K562 (cell line): ENCODE measurements around the gene NUP205. TPM values are rescaled to one million over a fixed set of nuclear protein-coding genes. Genes with fewer than 3 reads are reported as not detected.
A peak's percentile ranks its signal among the peaks of the same experiment; 100 is the strongest.

Source experiments
- CHD4 ChIP-seq: fragments of 200-600 bp; sonication (generic); IDR thresholded peaks from 3 replicates; pipeline ENCODE4 v1.6.1; 2012; ENCODE audit warnings: low read depth, mild to moderate bottlenecking, mixed read lengths, low read length, inconsistent platforms; ENCODE audit not compliant: insufficient read depth, insufficient replicate concordance, poor library complexity, severe bottlenecking
- CHD7 ChIP-seq: fragments of 200-600 bp; sonication (generic); IDR thresholded peaks from one replicate; pipeline ENCODE4 v1.6.1; 2012; ENCODE audit warnings: mild to moderate bottlenecking, low read depth, low read length, inconsistent platforms
- HMGXB4 ChIP-seq: sonication (generic); formaldehyde crosslinking; IDR thresholded peaks from 2 replicates; pipeline ENCODE4 v1.8.1; 2023; ENCODE audit warnings: mild to moderate bottlenecking, missing genetic modification reagents
- MCM7 ChIP-seq, 2 experiments: fragments of 450-650 bp; IDR thresholded peaks; 2 replicates each; pipeline ENCODE4 v1.6.1; 2016 to 2018
- SREBF1 ChIP-seq: fragments of 150-350 bp; IDR thresholded peaks from 2 replicates; pipeline ENCODE4 v1.6.1; 2014; ENCODE audit warnings: antibody characterized with exemption, low read depth, low read length, borderline replicate concordance
- STAT5A ChIP-seq: IDR thresholded peaks from 2 replicates; pipeline ENCODE4 v1.6.1; 2012; ENCODE audit warnings: low read length, inconsistent platforms, borderline replicate concordance
- UBTF ChIP-seq, 2 experiments: IDR thresholded peaks; 2 replicates each; pipeline ENCODE4 v1.6.1; 2012; ENCODE audit warnings: improper control_type of control experiment in 2 of 2, low read depth in 2 of 2, low read length in 2 of 2, borderline replicate concordance in 1 of 2
- ZNF274 ChIP-seq: IDR thresholded peaks from 2 replicates; pipeline ENCODE4 v1.6.1; 2011; ENCODE audit warnings: low read depth, mild to moderate bottlenecking, low read length, moderate library complexity, borderline replicate concordance
- ZNF395 ChIP-seq: fragments of 200-800 bp; sonication (Bioruptor generic); IDR thresholded peaks from 2 replicates; pipeline ENCODE4 v1.6.1; 2017; ENCODE audit warnings: missing genetic modification characterization, missing compliant biosample characterization
- ZNF431 ChIP-seq: sonication (generic); formaldehyde crosslinking; IDR thresholded peaks from 2 replicates; pipeline ENCODE4 v1.8.0; 2022; ENCODE audit warnings: mild to moderate bottlenecking, missing genetic modification reagents
- polyA plus RNA-seq, 8 experiments: library from polyadenylated mRNA; depleted of rRNA in 4 of 8; stranded (reverse) in 5 of 8; unstranded in 3 of 8; fragments of >200 nt; fragmentation: Nextera tagmentation in 2 of 8; fragmentation: Illumina TruSeq in 1 of 8; extraction: Ambion mirVana in 2 of 8; extraction: Trizol in 1 of 8; gene quantifications; 2 replicates each; pipeline versions ENCODE4 v1.2.1 to v1.2.3, GENCODE V29; 2011 to 2014; ENCODE audit warnings: inconsistent platforms in 1 of 8, missing spikeins in 1 of 8
- total RNA-seq, 7 experiments: library from RNA; depleted of rRNA in 6 of 7; stranded (reverse); fragments of >200 nt in 6 of 7; fragmentation: Illumina TruSeq in 2 of 7; extraction: Trizol in 2 of 7; gene quantifications; 2 replicates each; pipeline versions ENCODE4 v1.2.1 to v1.2.3, GENCODE V29; 2011 to 2021; ENCODE audit warnings: low replicate concordance in 1 of 7

NUP205 gene
- total and polyA plus RNA-seq, 9 of the 15 experiments (the other 6 are each of a cell fraction or from before 2014, with no cell fraction given) = 101 to 282 (median 193) TPM

GRCh38 chr7:135558337-135558767 lies 635 bp downstream of the NUP205 start (continued):
- peak; percentile 40 for TF ChIP-seq CHD7
- TF ChIP-seq ZNF431 (CRISPR knock-in tag) = peak; percentile 0; the same call in 1 of the 2 replicates
- TF ChIP-seq ZNF274 = no peak
- no peak for TF ChIP-seq HMGXB4
- TF ChIP-seq CHD4 = no peak
- no peak for TF ChIP-seq STAT5A
- peak in 1 of 2 experiments; percentile 14; a peak in 1 of 4 replicates for TF ChIP-seq UBTF (IDR thresholded peaks at IDR 0.05; ENCODE audit: borderline replicate concordance in 1 of 2, low read depth in 2 of 2, low read length in 2 of 2)
- TF ChIP-seq ZNF395 (CRISPR knock-in tag) = peak; percentile 42; the same call in 1 of the 2 replicates
- TF ChIP-seq MCM7 (IDR thresholded peaks at IDR 0.05) = 0 out of 4 replicates have a peak, but pooled peaks of 1 of the 2 experiments have one; percentile 14
- no peak for TF ChIP-seq SREBF1
